H9 (cell line): ENCODE results near the gene TMEM175. TPM values are rescaled to one million over a fixed set of nuclear protein-coding genes. Genes with fewer than 3 reads are reported as not detected.

Experiments used
- DNase-seq: peaks from one replicate; pipeline ENCODE4 v3.0.0-alpha.2; 2017
- H2AFZ ChIP-seq: one replicate; pipeline ENCODE4 v1.6.1; 2013; ENCODE audit warnings: mild to moderate bottlenecking, low read length, control low read depth, moderate library complexity
- H2AK5ac ChIP-seq: 2 replicates; pipeline ENCODE4 v1.6.1; 2013; ENCODE audit warnings: low read length, control low read depth, mixed read lengths; ENCODE audit not compliant: insufficient read length
- H2BK120ac ChIP-seq: one replicate; pipeline ENCODE4 v1.6.1; 2013; ENCODE audit warnings: low read depth, mild to moderate bottlenecking, low read length, control low read depth, inconsistent platforms; ENCODE audit not compliant: poor library complexity, severe bottlenecking
- H2BK12ac ChIP-seq: 2 replicates; pipeline ENCODE4 v1.6.1; 2013; ENCODE audit warnings: low read length, control low read depth, mixed read lengths, low read depth; ENCODE audit not compliant: insufficient read length
- H2BK15ac ChIP-seq: 2 replicates; pipeline ENCODE4 v1.6.1; 2013; ENCODE audit warnings: low read depth, low read length, control low read depth
- H2BK20ac ChIP-seq: one replicate; pipeline ENCODE4 v1.6.1; 2013; ENCODE audit warnings: low read depth, mild to moderate bottlenecking, low read length, control low read depth, inconsistent platforms; ENCODE audit not compliant: poor library complexity, severe bottlenecking
- H2BK5ac ChIP-seq: 2 replicates; pipeline ENCODE4 v1.6.1; 2013; ENCODE audit warnings: low read length, control low read depth, mixed read lengths; ENCODE audit not compliant: insufficient read length
- H3K14ac ChIP-seq: 2 replicates; pipeline ENCODE4 v1.6.1; 2013; ENCODE audit warnings: low read length, control low read depth; ENCODE audit not compliant: insufficient read depth
- H3K18ac ChIP-seq: 2 replicates; pipeline ENCODE4 v1.6.1; 2013; ENCODE audit warnings: low read depth, mild to moderate bottlenecking, mixed read lengths, low read length, control low read depth; ENCODE audit not compliant: insufficient read length
- H3K23ac ChIP-seq: 2 replicates; pipeline ENCODE4 v1.6.1; 2013; ENCODE audit warnings: low read length, control low read depth, mixed read lengths, low read depth; ENCODE audit not compliant: insufficient read length
- H3K23me2 ChIP-seq: 2 replicates; pipeline ENCODE4 v1.6.1; 2013; ENCODE audit warnings: low read depth, mild to moderate bottlenecking, mixed read lengths, low read length, control low read depth; ENCODE audit not compliant: insufficient read length, poor library complexity, severe bottlenecking
- H3K27ac ChIP-seq: 2 replicates; pipeline ENCODE4 v1.5.1; 2013; ENCODE audit warnings: low read length, control low read depth, mixed read lengths, low read depth; ENCODE audit not compliant: insufficient read length
- H3K27me3 ChIP-seq: 2 replicates; pipeline ENCODE4 v1.6.1; 2013; ENCODE audit warnings: low read length, control low read depth, inconsistent platforms; ENCODE audit not compliant: insufficient read depth
- H3K4ac ChIP-seq: 2 replicates; pipeline ENCODE4 v1.6.1; 2013; ENCODE audit warnings: low read depth, mild to moderate bottlenecking, control low read depth, inconsistent platforms, low read length, moderate library complexity
- H3K4me1 ChIP-seq: 2 replicates; pipeline ENCODE4 v1.6.1; 2013; ENCODE audit warnings: low read length, control low read depth, inconsistent platforms; ENCODE audit not compliant: insufficient read depth
- H3K4me2 ChIP-seq: 2 replicates; pipeline ENCODE4 v1.6.1; 2013; ENCODE audit warnings: low read length, control low read depth, mixed read lengths; ENCODE audit not compliant: insufficient read length, insufficient read depth
- H3K56ac ChIP-seq: 2 replicates; pipeline ENCODE4 v1.6.1; 2013; ENCODE audit warnings: low read depth, mild to moderate bottlenecking, mixed read lengths, low read length, control low read depth; ENCODE audit not compliant: insufficient read length
- H3K79me1 ChIP-seq: 2 replicates; pipeline ENCODE4 v1.6.1; 2013; ENCODE audit warnings: low read depth, mild to moderate bottlenecking, moderate library complexity, low read length, control low read depth, inconsistent platforms; ENCODE audit not compliant: insufficient read depth, poor library complexity, severe bottlenecking
- H3K79me2 ChIP-seq: 2 replicates; pipeline ENCODE4 v1.6.1; 2013; ENCODE audit warnings: low read length, control low read depth, inconsistent platforms; ENCODE audit not compliant: insufficient read depth
- H3K9ac ChIP-seq: 2 replicates; pipeline ENCODE4 v1.6.1; 2013; ENCODE audit warnings: low read length, control low read depth, mixed read lengths; ENCODE audit not compliant: insufficient read length; ENCODE audit errors: extremely low read depth
- H3K9me3 ChIP-seq: one replicate; pipeline ENCODE4 v1.6.1; 2013; ENCODE audit warnings: low read depth, low read length, inconsistent platforms; ENCODE audit not compliant: control insufficient read depth
- H3T11ph ChIP-seq: one replicate; pipeline ENCODE4 v1.6.1; 2013; ENCODE audit warnings: mild to moderate bottlenecking, low read length, control low read depth, inconsistent platforms
- H4K20me1 ChIP-seq: one replicate; pipeline ENCODE4 v1.6.1; 2013; ENCODE audit not compliant: control insufficient read depth, insufficient read length, insufficient read depth
- H4K5ac ChIP-seq: 2 replicates; pipeline ENCODE4 v1.6.1; 2013; ENCODE audit warnings: low read depth, mild to moderate bottlenecking, mixed read lengths, low read length, control low read depth; ENCODE audit not compliant: insufficient read length
- H4K8ac ChIP-seq: replicated peaks from 2 replicates; pipeline ENCODE4 v1.6.1; 2013; ENCODE audit warnings: low read length, control low read depth, mixed read lengths, low read depth; ENCODE audit not compliant: insufficient read length
- H4K91ac ChIP-seq: 2 replicates; pipeline ENCODE4 v1.6.1; 2013; ENCODE audit warnings: low read depth, mild to moderate bottlenecking, moderate library complexity, mixed read lengths, low read length, control low read depth; ENCODE audit not compliant: insufficient read length
- H3K27ac Mint-ChIP-seq, 3 experiments: 2 replicates in 2 of 3; 3 replicates in 1 of 3; pipeline ENCODE4 v1.8.0; 2020 to 2021; ENCODE audit warnings: mixed read lengths in 3 of 3, mild to moderate bottlenecking in 1 of 3, moderate library complexity in 1 of 3
- H3K27me3 Mint-ChIP-seq: 2 replicates; pipeline ENCODE4 v1.8.0; 2021; ENCODE audit warnings: low read depth, mild to moderate bottlenecking, moderate library complexity, mixed read lengths
- H3K36me3 Mint-ChIP-seq, 3 experiments: 2 replicates in 2 of 3; 3 replicates in 1 of 3; pipeline ENCODE4 v1.8.0; 2020 to 2021; ENCODE audit warnings: low read depth in 3 of 3, mixed read lengths in 3 of 3; ENCODE audit not compliant: insufficient read depth in 1 of 3
- H3K4me1 Mint-ChIP-seq, 2 experiments: 2 replicates each; pipeline ENCODE4 v1.8.0; 2020; ENCODE audit warnings: mixed read lengths in 2 of 2
- H3K4me3 Mint-ChIP-seq, 2 experiments: 2 replicates in 1 of 2; 3 replicates in 1 of 2; pipeline ENCODE4 v1.8.0; 2020 to 2021; ENCODE audit warnings: mild to moderate bottlenecking in 2 of 2, mixed read lengths in 2 of 2, moderate library complexity in 1 of 2
- H3K9me3 Mint-ChIP-seq, 2 experiments: 2 replicates in 1 of 2; 3 replicates in 1 of 2; pipeline ENCODE4 v1.8.0; 2020; ENCODE audit warnings: mild to moderate bottlenecking in 2 of 2, mixed read lengths in 2 of 2, moderate library complexity in 1 of 2
- WGBS: extraction: QIAGEN DNeasy Blood & Tissue Kit; methylation state at CpG from one replicate; pipeline ENCODE4 v1.1.7; 2013; ENCODE audit warnings: missing lambda C conversion rate, low lambda C conversion rate, mixed read lengths; ENCODE audit not compliant: insufficient read length; ENCODE audit errors: extremely low coverage; 5-methylcytosine and 5-hydroxymethylcytosine counted together
- total RNA-seq: library from RNA; stranded (reverse); gene quantifications from 2 replicates; pipeline ENCODE4 v1.2.1, GENCODE V29; 2021
- TF ChIP-seq, protein P1 (sequence below): fragments of 200-600 bp; sonication (generic); conservative IDR thresholded peaks from 3 replicates; pipeline ENCODE4 v1.8.0; 2021; ENCODE audit warnings: antibody characterized with exemption, mild to moderate bottlenecking

Gene TMEM175
- total RNA-seq, 1 experiment from 2014 or later: 6.4 TPM

DNA sequence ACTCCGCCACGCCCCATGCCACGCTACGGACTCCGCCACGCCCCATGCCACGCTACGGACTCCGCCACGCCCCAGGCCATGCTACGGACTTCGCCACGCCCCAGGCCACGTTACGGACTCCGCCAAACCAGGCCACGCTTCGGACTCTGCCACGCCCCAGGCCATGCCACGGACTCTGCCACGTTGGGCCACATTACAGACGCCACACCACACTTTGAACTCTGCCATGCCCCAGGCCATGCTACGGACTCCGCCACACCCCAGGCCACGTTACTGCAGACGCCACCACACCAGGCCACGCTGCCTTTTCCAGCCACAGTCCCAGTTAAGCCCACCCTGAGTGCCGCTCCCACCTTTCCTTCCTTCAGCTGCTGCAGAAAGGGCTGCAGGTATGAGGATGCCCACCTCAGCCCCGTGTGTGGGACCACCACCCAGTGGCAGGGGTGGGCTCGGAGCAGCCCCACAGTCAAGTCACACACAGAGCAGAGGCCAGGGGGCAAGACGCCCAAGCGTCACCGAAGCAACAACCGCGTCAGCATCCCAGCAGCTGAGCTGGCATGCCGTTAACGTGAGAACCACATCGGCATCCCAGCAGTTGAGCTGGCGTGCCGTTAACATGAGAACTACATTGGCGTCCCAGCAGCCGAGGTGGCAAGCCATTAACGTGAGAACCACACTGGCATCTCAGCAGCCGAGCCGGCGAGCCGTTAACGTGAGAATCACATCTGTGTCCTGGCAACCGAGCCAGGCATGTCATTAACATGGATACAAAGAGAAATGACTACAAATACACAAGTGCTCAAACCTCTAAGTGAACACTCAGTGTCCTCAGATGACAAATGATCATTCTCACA, 26.5 kb upstream of the TMEM175 start:
- no peak overlapping the region for H3K27ac ChIP-seq
- Mint-ChIP-seq H3K4me3 (no peak overlapping the region), H3K27me3 (no peaks in the 10 kb centered on the region; the same call in 1 of the 2 replicates), H3K36me3 (peaks cover 13 to 41% (median 33%) of the 10 kb centered on the region in 3 experiments), H3K4me1 (peaks cover 0 to 3% of the 10 kb centered on the region in 2 experiments; a peak in 2 of 4 replicates), H3K9me3 (peaks cover 0 to 8% of the 10 kb centered on the region in 2 experiments; a peak in 4 of 5 replicates), H3K27ac (no peak overlapping the region)
- no peak overlapping the region for H2BK5ac ChIP-seq
- TF ChIP-seq, protein P1, sequence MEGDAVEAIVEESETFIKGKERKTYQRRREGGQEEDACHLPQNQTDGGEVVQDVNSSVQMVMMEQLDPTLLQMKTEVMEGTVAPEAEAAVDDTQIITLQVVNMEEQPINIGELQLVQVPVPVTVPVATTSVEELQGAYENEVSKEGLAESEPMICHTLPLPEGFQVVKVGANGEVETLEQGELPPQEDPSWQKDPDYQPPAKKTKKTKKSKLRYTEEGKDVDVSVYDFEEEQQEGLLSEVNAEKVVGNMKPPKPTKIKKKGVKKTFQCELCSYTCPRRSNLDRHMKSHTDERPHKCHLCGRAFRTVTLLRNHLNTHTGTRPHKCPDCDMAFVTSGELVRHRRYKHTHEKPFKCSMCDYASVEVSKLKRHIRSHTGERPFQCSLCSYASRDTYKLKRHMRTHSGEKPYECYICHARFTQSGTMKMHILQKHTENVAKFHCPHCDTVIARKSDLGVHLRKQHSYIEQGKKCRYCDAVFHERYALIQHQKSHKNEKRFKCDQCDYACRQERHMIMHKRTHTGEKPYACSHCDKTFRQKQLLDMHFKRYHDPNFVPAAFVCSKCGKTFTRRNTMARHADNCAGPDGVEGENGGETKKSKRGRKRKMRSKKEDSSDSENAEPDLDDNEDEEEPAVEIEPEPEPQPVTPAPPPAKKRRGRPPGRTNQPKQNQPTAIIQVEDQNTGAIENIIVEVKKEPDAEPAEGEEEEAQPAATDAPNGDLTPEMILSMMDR: no peak
- no peak overlapping the region for H3K14ac ChIP-seq
- DNase-seq: no peak
- H4K8ac ChIP-seq: no peak overlapping the region
- no peaks in the 10 kb centered on the region for H3K27me3 ChIP-seq
- H3K23me2 ChIP-seq: no peaks in the 10 kb centered on the region
- H3K23ac ChIP-seq: no peak overlapping the region
- no CpG with 5 or more reads among the region's 49 CpGs for WGBS
- H3K56ac ChIP-seq: no peak overlapping the region
- no peak overlapping the region for H3T11ph ChIP-seq
- no peak overlapping the region for H4K5ac ChIP-seq
- no peak overlapping the region for H4K91ac ChIP-seq
- no peak overlapping the region for H2BK20ac ChIP-seq
- H2BK120ac ChIP-seq: no peak overlapping the region
- H3K79me1 ChIP-seq: no peaks in the 10 kb centered on the region
- H3K79me2 ChIP-seq: no peaks in the 10 kb centered on the region
- H2BK12ac ChIP-seq: no peak overlapping the region
- H3K4me1 ChIP-seq: no peaks in the 10 kb centered on the region
- H3K9me3 ChIP-seq: no peaks in the 10 kb centered on the region
- H3K4ac ChIP-seq: no peak overlapping the region
- no peak overlapping the region for H2BK15ac ChIP-seq
- H2AFZ ChIP-seq: no peak overlapping the region
- no peak overlapping the region for H2AK5ac ChIP-seq
- no peak overlapping the region for H3K4me2 ChIP-seq
- no peak overlapping the region for H3K18ac ChIP-seq
- H4K20me1 ChIP-seq: no peaks in the 10 kb centered on the region
- no peak overlapping the region for H3K9ac ChIP-seq
